ENCODE data around the gene HABP4.

- TF ChIP-seq CTCF (IDR thresholded peaks at IDR 0.05) (no peak), POLR2A (IDR thresholded peaks at IDR 0.05) (no peak)
These were observed 58.4 kb downstream of the HABP4 start for GRCh38 chr9:96508227-96508940.

Data from heart left ventricle (tissue), 13 donors.